K562 (cell line): ENCODE results near the gene EFNA1. TPM values are rescaled to one million over a fixed set of nuclear protein-coding genes. Genes with fewer than 3 reads are reported as not detected.

Experiments
- BHLHE40 ChIP-seq: IDR thresholded peaks from 2 replicates; pipeline ENCODE4 v1.6.1; 2011; ENCODE audit warnings: low read length, improper control_type of control experiment
- CCNT2 ChIP-seq: IDR thresholded peaks from 2 replicates; pipeline ENCODE4 v1.6.1; 2011; ENCODE audit warnings: borderline replicate concordance, low read depth, mild to moderate bottlenecking, moderate library complexity, mixed read lengths, low read length; ENCODE audit not compliant: insufficient read length; ENCODE audit errors: extremely low read depth
- CEBPG ChIP-seq, 3 experiments: fragments of 200-800 bp in 1 of 3; sonication (Bioruptor generic) in 1 of 3; sonication (generic) in 1 of 3; formaldehyde crosslinking in 1 of 3; IDR thresholded peaks in 2 of 3; conservative IDR thresholded peaks in 1 of 3; 2 replicates each; pipeline versions ENCODE4 v1.6.1 to v1.8.0; 2016 to 2022; ENCODE audit warnings: missing compliant biosample characterization in 2 of 3, missing genetic modification characterization in 2 of 3, mild to moderate bottlenecking in 1 of 3, missing genetic modification reagents in 1 of 3
- EGR1 ChIP-seq: fragments of 450-650 bp; conservative IDR thresholded peaks from 2 replicates; pipeline ENCODE4 v1.6.1; 2017; ENCODE audit warnings: mild to moderate bottlenecking
- ELK3 ChIP-seq: fragments of 450-650 bp; formaldehyde crosslinking; IDR thresholded peaks from 2 replicates; pipeline ENCODE4 v1.4.0; 2020; ENCODE audit warnings: mild to moderate bottlenecking
- ESRRB ChIP-seq: fragments of 250-450 bp; sonication (Bioruptor Pico); IDR thresholded peaks from 2 replicates; pipeline ENCODE4 v1.5.0; 2020; ENCODE audit warnings: mild to moderate bottlenecking, moderate library complexity, borderline replicate concordance
- HMGN3 ChIP-seq: IDR thresholded peaks from 2 replicates; pipeline ENCODE4 v1.6.1; 2011; ENCODE audit warnings: borderline replicate concordance, low read depth, mild to moderate bottlenecking, mixed read lengths, low read length; ENCODE audit not compliant: insufficient read length; ENCODE audit errors: extremely low read depth
- HNRNPLL ChIP-seq: fragments of 200-400 bp; formaldehyde crosslinking; IDR thresholded peaks from 2 replicates; pipeline ENCODE4 v1.6.1; 2017; ENCODE audit warnings: low read length, low read depth, mild to moderate bottlenecking; ENCODE audit not compliant: poor library complexity, severe bottlenecking
- L3MBTL2 ChIP-seq: fragments of 450-650 bp; IDR thresholded peaks from 2 replicates; pipeline ENCODE4 v1.6.1; 2016; ENCODE audit warnings: mild to moderate bottlenecking, moderate library complexity
- MYNN ChIP-seq, 2 experiments: sonication (generic); formaldehyde crosslinking in 1 of 2; IDR thresholded peaks; 2 replicates each; pipeline versions ENCODE4 v1.5.0 to v1.6.1; 2016 to 2020; ENCODE audit warnings: antibody characterized with exemption in 1 of 2, missing genetic modification reagents in 1 of 2
- NFYB ChIP-seq: IDR thresholded peaks from 2 replicates; pipeline ENCODE4 v1.6.1; 2011; ENCODE audit warnings: mild to moderate bottlenecking, moderate library complexity; ENCODE audit not compliant: insufficient read length; ENCODE audit errors: extremely low read depth
- SAFB ChIP-seq: fragments of 200-400 bp; formaldehyde crosslinking; IDR thresholded peaks from 2 replicates; pipeline ENCODE4 v1.6.1; 2017; ENCODE audit warnings: low read depth, low read length, borderline replicate concordance
- SRSF1 ChIP-seq: fragments of 200-400 bp; formaldehyde crosslinking; IDR thresholded peaks from 2 replicates; pipeline ENCODE4 v1.6.1; 2017; ENCODE audit warnings: mild to moderate bottlenecking, low read depth, low read length, moderate library complexity
- TBP ChIP-seq: optimal IDR thresholded peaks from 2 replicates; pipeline ENCODE3; 2011; ENCODE audit warnings: low read depth, low read length, improper control_type of control experiment
- VEZF1 ChIP-seq: fragments of 200-800 bp; sonication (Bioruptor generic); IDR thresholded peaks from 2 replicates; pipeline ENCODE4 v1.6.1; 2017; ENCODE audit warnings: missing genetic modification characterization, missing compliant biosample characterization
- ZBTB1 ChIP-seq: sonication (generic); formaldehyde crosslinking; IDR thresholded peaks from 2 replicates; pipeline ENCODE4 v1.8.1; 2023; ENCODE audit warnings: missing genetic modification reagents, low read depth, mild to moderate bottlenecking, borderline replicate concordance
- ZNF263 ChIP-seq: sonication (generic); formaldehyde crosslinking; IDR thresholded peaks from 2 replicates; pipeline ENCODE4 v1.8.0; 2022; ENCODE audit warnings: mild to moderate bottlenecking, missing genetic modification reagents, borderline replicate concordance
- ZNF311 ChIP-seq: fragments of 250-450 bp; sonication (Bioruptor Pico); IDR thresholded peaks from 2 replicates; pipeline ENCODE4 v1.4.0; 2020; ENCODE audit warnings: mild to moderate bottlenecking, moderate library complexity
- ZNF592 ChIP-seq: fragments of 450-650 bp; IDR thresholded peaks from 2 replicates; pipeline ENCODE4 v1.6.1; 2017; ENCODE audit warnings: antibody characterized with exemption, mild to moderate bottlenecking
- polyA plus RNA-seq, 8 experiments: library from polyadenylated mRNA; depleted of rRNA in 4 of 8; stranded (reverse) in 5 of 8; unstranded in 3 of 8; fragments of >200 nt; fragmentation: Nextera tagmentation in 2 of 8; fragmentation: Illumina TruSeq in 1 of 8; extraction: Ambion mirVana in 2 of 8; extraction: Trizol in 1 of 8; gene quantifications; 2 replicates each; pipeline versions ENCODE4 v1.2.1 to v1.2.3, GENCODE V29; 2011 to 2014; ENCODE audit warnings: inconsistent platforms in 1 of 8, missing spikeins in 1 of 8
- total RNA-seq, 7 experiments: library from RNA; depleted of rRNA in 6 of 7; stranded (reverse); fragments of >200 nt in 6 of 7; fragmentation: Illumina TruSeq in 2 of 7; extraction: Trizol in 2 of 7; gene quantifications; 2 replicates each; pipeline versions ENCODE4 v1.2.1 to v1.2.3, GENCODE V29; 2011 to 2021; ENCODE audit warnings: low replicate concordance in 1 of 7

EFNA1 gene
- total and polyA plus RNA-seq, 9 of the 15 experiments (the other 6 are each of a cell fraction or from before 2014, with no cell fraction given): 2.1 to 9.3 (median 3.0) TPM

- TF ChIP-seq HMGN3 (peak; percentile 35), ELK3 (CRISPR knock-in tag) (no peak), SAFB (peak; percentile 75; the same call in 1 of the 2 replicates), MYNN (IDR thresholded peaks at IDR 0.05) (no peak), MYNN (CRISPR knock-in tag; IDR thresholded peaks at IDR 0.05) (no peak), CEBPG (CRISPR knock-in tag; IDR thresholded peaks at IDR 0.05) (no peak), CEBPG (tag; conservative IDR thresholded peaks at IDR 0.05 in 1 of 2, IDR thresholded peaks at IDR 0.05 in 1 of 2) (no peak), L3MBTL2 (peak; percentile 55), ZNF592 (no peak), HNRNPLL (peak; percentile 97), TBP (peak; percentile 12), SRSF1 (no peak), ZBTB1 (CRISPR knock-in tag) (no peak), CCNT2 (peak; percentile 7), NFYB (no peak), EGR1 (peak; percentile 37; the same call in 1 of the 2 replicates), BHLHE40 (peak; percentile 37; the same call in 1 of the 2 replicates), VEZF1 (peak; percentile 90), ZNF263 (CRISPR knock-in tag) (no peak), ESRRB (CRISPR knock-in tag) (no peak), ZNF311 (CRISPR knock-in tag) (no peak)
Observed at GRCh38 chr1:155127105-155127966, at the start of gene EFNA1 (continued).
